NCI-H2107 (cell line): Measurements from ENCODE around the gene CHST12.
"Not testable (repeated sequence)": the region's sequence is repeated elsewhere in the genome, so short reads cannot be mapped to it uniquely, and the experiment has no call there.

Experiments used
- DNase-seq: peaks from one replicate; lab custom pipeline; 2025; lab: John Stamatoyannopoulos, UW

CHST12 gene

DNA sequence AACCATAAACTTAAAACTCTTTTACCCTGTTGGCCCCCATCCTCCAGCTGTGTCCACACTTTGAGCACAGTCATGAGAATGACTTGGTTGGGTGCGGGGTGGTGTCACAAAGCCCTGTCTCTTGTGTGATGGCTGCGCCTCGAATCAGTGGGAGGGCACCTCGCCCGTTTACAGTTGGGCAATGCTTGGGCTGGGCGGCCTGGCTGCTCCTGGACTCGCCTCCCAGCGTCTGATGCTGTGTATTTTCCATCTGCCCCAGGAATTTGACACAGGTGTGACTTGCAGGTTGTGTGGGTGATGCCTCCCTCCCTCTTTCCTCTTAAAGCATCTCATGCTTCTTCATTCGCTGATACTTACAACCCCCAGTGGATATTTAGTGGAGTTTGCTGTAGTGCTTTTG is 33.7 kb downstream of the CHST12 start:
- DNase-seq = no peak

DNA sequence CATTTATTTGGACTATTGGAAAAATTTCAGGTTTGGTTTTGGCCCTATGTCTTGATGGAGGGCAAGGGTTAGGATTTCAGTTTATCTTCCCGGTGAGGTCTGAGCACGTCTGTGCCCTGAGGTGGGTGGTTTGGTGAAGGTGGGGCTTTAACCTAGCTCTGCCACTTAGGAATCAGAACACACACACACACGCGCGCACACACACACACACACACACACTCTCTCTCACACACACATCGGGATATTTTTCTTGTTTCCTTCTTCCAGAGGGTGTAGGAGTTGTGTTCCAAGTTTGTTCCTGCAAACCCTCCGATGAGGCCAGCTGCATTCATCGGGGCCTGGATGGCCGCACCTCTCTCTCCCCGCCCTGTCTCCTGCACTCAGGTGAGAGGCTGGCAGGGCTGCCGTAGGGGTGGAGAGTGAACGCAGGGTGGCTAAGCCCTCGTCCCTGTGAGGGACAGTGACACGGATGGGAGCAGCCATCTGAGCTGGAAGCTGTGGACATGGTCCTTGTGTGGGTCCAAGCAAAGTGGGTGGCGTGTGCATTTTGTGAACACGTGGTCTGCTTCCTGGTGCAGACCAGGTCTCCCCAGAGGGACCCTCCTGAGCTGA is 34.2 kb downstream of the CHST12 start:
- DNase-seq = no peak

DNA sequence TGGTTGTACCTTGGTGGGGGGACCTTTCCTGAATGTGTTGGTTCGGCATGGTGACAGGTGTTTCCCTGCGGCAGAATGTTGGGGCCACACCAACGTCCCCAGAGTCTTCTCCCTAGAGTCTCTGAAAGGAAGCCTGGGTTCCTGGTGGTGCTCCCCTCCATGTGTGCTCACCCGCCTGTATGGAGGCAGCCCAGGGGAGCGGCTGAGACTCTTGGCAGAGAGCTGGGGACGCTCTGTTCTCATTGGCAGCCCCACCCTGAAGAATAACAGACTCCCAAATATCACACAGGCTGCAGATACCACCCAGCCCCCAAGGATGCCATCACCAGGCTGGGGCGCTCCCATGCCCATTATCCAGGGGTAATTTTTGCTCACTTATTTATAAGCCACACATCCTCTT is 34.8 kb downstream of the CHST12 start:
- no peak for DNase-seq

DNA sequence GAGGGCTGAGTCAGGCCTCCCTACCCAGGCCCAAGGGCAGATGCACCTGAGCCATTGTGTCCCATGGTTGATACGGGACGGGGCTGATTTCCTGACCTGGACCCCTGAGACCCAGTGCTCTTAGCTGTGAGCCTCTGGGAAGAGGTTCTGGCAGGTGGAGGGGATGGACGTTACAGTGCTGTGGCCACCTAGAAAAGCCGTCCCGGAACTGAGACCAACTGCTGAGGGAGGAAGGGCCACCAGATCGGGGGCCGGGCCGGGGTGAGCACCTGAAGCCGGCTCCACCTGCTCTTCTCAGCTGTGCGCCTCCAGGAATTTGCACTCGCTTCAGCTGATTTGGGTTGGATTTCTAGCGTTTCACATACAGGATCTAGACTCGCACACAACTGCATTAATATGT is 35.4 kb downstream of the CHST12 start:
- DNase-seq = no peak

DNA sequence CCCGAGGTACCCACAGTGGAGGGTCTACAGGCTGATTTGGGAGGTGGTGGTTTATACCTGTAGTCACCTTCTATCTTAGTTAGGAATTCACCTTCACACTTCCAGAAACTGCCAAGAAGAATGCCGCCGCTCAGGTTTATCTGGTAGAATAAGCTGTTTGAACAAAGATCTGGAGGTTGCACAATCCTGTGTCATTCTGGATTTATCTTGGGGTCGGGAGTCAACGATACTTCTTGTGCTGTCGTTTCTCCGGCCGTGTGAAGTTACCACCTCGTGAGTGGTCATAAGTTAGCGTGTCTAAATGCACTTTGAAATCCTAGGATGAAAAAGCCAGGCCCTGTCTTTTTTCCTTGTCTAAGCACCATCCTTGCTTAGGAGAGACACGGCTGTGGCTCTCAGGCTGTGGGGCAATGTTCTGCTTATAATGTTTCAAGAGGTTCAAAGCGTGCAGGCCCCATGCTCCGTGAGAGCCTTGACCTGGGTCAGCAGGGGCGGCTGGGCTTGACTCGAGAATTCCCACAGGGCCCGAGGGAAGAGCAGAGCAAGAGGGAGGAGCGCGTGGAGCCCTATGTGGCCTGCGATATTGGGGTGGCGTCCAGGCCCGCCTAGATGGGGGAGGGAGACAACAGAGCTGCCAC is 37.3 kb downstream of the CHST12 start:
- no peak for DNase-seq

DNA sequence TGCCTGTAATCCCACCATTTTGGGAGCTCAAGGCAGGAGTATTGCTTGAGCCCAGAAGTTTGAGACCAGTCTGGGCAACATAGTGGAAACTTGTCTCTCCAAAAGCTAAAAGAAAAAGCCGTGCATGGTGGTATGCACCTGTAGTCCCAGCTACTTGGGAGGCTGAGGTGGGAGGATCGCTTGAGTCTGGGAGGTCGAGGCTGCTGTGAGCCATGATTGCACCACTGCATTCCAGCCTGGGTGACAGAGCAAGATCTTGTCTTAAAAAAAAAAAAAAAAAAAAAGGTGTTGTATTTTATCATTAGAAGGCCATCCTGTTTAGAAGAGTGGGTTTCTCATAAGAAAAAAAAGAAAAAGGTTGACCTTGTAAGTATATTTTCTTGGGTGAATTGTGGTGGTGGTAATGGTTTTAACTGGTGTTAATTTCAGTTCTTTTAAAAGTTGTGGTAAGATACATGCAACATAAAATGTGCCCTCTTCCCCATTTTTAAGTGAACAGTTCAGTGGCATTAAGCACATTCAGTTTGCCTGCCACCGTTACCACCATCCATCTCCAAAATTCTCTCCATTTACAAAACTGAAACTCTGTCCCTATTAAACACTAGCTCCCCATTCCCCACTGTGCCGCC is 38.1 kb downstream of the CHST12 start:
- DNase-seq = no peak

DNA sequence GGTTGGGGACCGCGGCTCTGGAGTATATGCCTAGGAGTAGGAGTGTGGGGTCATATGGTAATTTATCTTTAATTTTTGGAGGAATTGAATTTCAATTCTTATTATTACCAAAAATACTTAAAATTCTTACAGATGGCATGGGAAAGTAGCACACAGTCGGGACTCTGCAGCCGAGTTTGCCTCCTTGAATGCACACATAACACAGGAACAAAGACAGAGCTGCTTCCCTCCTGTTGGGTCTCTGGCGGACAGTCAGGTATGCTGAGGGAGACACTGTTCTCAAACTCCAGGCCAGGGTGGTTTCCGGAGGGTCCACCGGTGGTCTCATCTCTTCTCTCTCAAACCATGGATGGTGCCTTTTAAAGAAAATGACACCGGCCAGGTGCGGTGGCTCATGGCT is 40.1 kb downstream of the CHST12 start:
- DNase-seq = no peak

DNA sequence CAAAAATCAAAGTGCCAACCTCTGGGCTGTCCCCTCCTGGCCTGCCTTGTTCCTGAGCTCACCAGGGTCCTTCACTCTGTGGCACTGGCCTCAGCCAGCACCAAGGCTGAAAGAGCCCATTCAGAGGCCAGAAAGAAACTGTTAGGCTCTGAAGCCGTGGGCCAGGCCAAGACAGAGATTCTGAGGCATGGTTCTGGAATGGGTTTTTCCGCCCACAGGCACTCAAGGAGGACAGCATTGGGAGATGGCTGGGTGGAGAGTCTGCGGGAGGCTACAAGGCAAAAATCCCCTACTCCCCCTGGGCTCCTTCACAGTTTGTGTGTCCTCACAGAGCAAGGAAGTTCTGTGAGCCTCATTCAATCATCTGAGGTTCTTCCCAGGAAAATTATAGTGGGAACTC is 41.1 kb downstream of the CHST12 start:
- DNase-seq = no peak

DNA sequence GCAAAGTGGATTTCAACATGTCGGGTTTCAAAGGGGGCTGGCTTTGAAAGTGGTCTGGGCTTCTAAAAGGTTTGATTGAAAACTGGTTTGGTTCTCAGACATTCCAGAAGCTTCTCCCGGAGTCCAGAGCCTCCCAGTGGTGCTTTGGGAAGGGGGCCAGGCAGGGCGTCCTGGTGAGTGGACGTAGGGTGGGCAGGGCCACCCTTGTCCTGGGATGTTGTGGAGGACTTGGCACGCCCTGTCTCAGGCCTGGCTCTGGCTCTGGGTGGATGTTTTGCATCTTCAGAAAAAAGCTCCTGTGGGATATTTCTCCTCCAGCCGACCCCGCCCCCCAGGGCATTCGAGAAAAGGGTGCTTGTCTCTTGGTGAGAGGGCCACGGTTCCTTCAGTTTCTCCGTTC is 41.6 kb downstream of the CHST12 start:
- no peak for DNase-seq

DNA sequence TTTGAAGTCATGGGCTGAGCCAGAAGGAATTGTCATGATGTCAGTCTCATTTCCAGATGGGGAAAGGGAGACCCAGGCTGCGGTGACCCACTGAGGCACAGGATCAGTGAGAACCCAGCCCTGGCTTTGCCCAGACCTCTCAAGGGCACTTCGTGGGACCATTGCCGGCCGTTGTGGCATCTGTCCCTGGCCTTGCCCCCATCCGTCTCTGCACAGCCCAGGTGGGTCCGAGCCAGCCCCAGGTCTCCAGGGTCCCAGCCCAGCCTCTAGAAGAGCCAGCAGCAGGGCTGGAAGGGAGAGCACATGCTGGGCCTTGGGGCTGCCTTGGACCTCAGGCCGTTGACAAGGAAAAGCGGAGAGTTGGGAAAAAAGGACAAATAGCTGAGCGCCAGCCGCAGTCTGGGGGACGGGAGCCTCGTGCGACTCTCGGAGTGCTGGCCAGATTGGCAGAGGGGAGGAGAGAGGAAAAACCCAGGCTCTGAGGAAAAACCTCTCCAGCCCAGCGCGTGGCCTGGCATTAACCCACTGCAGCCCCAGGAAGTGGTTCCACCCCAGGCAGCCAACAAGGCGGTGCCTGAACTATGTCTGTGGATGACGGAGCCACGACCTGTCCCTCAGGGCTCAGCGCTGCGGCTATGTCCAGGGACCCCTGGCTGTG is 42.6 kb downstream of the CHST12 start:
- no peak for DNase-seq

DNA sequence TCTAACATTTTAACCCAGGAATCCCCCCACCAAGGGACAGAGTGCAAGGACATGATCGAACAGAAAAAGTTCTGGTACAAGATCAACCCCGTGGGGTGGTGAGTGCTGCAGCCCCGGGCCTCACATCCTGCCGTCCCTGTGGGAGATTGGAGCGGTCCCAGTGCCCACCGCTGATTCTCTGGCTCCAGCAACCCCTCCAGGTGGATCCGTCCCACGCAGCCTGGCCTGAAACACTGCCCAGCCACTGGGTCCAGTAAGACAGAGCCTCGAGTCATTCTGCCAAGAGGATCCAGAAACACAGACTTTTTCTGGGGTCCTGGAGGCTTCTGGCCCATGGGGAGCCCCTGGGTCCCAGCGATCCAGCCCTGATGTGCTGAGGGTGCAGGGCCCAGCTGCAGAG is 43.3 kb downstream of the CHST12 start:
- no peak for DNase-seq

DNA sequence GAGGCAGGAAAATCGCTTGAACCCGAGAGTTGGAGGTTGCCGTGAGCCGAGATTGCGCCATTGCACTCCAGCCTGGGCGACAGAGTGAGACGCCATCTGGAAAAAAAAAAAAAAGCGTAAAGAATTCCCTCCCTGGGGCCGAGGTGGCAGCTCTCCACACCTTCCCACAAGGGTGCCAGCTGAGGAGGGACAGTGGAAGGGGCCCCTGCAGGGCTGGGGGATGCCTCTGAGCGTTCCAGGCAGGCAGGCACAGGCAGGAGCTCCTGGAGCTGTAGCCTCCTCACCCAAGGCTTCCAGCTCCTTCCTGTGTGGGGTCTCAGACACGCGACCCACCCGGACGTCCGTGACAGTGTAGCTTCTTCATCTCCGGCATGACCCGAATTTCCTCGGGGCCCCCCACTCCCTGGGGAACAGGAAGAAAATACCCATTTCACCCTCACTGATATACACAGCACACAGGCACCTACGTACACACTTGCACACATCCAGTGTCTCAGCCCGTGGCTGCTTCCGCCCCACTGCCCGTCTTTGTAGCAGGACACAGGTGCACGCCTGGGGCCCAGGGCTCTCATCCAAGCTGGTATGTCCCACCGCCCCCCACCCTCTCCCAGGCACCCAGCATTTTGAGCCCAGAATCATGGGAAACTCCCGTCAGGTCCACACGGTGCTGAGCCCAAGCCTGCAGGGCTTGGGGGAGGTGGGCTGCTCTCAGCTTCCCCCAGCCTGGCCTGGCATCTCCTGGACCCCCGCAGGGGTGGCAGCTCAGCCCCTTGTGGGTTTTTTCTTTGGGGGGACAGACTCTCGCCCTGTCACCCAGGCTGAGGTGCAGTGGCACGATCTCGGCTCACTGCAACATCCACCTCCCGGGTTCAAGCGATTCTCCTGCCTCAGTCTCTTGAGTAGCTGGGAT is 47.0 kb downstream of the CHST12 start:
- no peak for DNase-seq

DNA sequence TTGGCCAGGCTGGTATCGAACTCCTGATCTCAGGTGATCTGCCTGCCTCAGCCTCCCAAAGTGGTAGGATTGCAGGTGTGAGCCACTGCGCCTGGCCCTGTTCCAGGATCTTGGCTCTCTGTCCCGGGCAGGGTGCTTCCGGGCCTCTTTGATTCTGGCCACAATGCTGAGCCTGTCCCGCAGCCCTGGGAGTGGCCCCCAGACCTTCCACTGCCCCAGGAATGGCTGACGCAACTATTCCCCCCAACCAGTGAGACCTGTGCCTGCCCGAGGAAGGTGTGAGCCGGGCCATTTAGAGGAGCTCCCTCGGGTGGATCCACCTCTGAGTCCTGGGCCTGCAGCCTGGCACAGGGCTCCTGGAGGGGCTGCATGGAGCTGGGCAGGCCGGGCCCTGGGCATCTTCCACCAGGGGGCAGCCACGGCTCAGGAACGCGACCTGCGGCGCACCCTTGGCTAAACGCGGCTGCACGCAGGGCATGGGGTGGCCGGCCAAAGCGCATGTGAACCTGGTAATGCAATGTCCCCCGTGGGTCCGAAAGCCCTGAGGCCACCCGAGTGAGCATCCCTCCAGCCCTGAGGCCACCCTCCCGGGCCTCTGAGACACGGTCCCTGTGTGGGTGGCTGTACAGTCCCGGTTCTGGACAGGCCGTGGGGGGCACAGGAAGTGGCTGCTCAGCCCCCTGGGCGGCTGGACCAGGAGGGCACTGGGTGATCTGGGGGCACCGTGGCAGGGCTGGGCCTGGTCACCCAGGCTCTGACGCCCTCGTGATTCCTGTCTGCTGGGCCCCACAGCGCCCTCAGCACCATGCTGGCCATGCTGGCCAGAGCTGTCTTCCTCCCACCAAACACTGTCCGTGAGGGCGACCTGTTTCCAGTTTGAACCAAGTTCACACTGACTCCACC is 48.0 kb downstream of the CHST12 start:
- DNase-seq = peak; percentile 48

DNA sequence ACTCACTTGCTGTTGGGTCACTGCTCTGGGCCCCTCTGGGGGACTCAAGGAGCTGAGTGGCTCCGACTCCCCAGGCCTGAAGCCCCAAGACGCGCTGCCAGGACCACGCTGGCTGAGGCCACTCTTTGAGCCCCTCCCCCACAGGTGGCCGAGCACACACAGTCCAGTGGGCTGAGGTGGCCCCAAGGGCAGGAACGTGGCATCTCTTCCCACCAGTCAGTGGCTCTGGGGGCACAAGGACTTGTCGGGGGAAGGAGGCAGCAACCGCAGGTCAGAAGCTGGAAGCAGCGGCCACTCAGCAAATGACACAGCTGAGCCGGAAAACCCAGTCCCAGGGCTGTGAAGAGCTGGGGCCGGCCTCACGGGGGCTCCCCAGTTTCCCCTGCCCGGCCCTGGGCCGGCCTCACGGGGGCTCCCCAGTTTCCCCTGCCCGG is 48.7 kb downstream of the CHST12 start:
- DNase-seq = no peak

DNA sequence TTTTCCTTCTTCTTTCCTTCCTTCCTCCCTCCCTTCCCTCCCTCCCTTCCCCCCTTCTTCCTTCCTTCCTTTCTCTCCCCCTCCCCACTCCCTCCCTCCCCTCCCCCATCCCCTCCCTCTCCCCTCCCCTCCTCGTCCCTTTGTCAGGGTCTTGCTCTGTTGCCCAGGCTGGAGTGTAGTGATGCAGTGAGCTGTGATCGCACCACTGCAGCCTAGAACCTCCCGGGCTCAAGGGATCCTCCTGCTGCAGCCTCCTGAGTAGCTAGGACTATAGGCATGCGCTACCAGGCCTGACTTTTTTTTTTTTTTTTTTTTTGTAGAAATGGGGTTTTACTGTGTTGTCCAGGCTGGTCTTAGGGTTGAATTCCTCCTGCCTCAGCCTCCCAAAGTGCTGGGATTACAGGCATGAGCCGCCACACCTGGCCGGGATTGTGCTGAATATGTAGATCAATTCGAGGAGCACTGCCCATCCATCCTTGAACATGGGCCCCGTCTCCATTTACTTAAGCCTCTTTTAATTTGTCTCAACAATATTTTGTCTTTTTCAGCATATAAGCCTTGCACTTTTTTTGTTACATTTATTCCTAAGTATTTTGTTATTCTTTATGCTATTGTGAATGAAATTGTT is 49.3 kb downstream of the CHST12 start:
- DNase-seq = no peak

DNA sequence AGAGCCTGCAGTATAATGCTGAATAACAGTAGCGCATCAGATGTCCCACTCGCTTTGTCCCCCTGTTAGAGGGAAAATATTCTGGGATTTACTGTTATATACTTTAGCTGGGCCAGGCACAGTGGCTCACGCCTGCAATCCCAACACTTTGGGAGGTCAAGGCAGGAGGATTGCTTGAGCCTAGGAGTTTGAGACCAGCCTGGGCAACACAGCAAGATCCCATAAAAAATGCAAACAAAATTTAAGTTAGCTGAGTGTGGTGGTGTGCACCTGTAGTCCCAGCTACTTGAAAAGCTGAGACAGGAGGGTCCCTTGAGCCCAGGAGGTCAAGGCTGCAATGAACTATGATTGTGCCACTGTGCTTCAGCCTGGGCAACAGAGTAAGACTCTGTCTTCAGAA is 50.4 kb downstream of the CHST12 start:
- DNase-seq = not testable (repeated sequence)

DNA sequence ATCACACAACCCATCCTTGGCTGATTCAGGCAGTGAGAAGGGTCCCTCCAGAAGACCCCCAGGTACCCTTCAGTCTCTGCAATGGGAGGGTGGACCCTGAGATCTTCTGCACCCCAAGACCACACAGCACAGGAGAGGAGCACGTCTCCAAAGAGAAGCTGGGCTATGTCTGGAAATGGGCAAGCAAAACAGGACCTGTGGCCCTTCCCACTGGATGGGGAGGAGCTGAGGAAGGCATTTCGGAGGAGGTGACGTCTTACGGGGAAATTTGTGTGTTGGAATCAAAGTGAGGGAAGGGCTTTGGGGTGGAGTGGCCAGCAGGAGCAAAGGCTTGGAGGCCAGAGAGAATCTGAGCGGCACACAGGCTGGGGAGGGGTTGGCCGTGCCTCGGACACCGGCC is 56.3 kb downstream of the CHST12 start:
- DNase-seq = no peak

DNA sequence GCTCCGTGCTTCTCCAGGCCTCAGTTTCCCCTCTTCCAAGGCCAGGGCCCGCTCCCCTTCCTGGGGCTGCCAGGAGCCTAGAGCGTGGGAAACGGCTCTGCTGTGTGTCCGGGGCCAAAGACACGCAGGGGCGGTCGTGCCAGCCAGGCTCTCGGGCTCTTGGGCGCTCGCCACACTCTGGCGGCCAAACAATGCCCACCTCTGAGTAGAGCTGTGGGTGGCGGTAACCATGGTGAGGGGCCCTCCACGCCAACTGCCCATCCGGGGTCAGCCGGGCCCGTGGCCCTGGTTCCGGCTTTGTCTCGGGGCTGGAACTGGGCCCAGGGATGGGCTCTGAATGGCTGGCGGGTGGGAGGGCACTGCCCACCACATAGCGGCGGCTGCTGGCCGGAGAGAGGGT is 56.8 kb downstream of the CHST12 start:
- DNase-seq = no peak

DNA sequence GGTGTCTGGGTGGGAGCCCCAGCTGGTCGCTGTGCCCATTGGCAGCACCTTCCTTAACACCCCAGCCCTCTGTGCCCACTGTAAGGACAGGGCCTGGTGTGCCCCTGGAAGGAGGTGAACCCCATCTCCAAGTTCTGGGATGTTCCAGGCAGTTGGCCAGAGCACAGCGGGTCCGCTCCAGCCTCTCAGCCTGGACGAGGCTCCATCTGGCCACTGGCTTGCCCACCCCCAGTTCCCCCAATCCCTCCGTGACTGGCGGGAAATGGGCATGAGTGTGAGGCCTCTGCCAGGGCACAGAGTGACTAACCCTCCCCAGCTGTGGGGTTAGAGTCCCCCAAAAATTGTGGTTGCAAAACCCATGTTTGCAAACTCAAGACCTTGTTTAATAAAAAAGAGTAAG is 57.2 kb downstream of the CHST12 start:
- DNase-seq = no peak

DNA sequence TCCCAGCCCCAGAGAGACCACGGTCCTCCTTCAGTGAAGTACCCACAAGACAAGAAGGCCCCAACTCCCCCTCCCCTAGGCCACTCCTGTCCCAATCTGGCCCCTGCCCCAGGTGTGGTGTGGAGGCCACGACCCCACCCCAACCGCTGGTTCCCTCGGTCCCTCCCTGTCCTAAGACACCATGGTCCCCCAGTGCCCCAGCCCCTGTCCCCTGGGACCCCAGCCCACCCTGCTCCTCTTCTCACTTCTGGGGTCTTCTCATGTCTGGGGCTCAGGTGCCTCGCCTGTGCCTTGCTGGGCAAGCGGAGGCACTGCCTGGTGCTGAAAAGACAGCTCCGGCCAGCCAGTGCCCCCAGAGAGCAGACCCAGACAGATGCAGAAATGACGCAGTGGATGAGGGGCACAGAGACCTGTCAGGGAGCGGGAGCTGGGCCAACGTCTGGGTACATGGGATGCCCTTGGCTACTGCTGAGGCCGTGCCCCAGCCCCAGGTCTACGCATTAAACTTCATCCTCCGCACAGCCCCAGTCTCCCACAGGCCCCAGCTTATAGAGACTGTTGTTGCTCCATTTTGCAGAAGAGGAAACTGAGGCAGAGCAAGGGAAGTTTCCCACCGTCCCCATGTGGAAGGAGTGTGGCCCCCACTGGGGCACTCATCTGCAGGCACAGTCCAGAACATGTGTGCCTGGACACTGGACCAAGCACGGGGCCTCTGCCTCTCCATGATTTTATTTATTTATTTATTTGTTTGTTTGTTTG is 58.0 kb downstream of the CHST12 start:
- no peak for DNase-seq
